KBM-7 (cell line): Measurements from ENCODE around the gene CST6.

ENCODE experiments used
- DNase-seq: peaks from one replicate; pipeline ENCODE4 v3.0.0-alpha.2; 2015
- in situ Hi-C: fragments of 300-500 bp; cut with MboI; formaldehyde crosslinking; loops from 2 replicates; pipeline ENCODE4 v1.14.3; 2020; ENCODE audit warnings: low sequenced_read_pairs, low pct_unique_long_range_greater_than_20kb, mixed read lengths

CST6 gene

DNA sequence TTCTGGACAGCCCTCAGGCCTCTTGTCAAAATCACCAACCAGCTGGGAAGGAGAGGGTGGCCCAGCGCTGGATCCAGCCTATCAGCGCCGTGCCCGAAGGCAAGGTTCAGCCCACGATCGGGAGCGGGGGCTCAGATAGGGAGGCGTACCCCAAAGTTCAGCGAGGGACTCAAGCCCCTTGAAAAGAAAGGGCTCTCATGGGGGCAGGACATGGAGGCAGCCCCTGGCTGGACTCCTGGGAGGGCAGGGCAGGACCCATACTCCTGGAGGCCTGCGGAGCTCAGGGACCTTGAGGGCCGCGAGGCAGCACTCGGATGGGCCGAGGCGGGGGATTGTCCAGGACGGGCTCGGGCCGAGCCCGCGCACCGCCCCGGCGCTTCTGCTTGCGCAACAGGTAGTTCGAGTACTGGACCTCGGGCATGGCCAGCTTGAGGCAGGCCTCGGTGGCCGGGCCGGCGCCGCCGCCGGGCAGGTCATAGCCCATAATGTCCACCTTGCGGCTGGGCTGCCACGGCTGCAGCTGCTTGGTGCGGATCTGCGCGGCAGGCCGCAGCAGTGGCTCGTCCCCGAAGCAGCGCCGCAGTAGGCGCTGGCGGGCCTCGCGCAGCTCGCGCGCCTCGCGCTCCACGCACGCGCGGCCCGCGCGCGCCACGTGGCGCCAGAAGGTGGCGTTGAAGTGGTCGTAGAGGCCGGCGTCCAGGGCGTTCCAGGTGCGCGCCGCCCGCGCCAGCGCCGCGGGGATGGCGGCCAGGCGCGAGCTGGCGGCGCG is 30.6 kb downstream of the CST6 start:
- in situ Hi-C loops = no loop called here
- DNase-seq = no peak

DNA sequence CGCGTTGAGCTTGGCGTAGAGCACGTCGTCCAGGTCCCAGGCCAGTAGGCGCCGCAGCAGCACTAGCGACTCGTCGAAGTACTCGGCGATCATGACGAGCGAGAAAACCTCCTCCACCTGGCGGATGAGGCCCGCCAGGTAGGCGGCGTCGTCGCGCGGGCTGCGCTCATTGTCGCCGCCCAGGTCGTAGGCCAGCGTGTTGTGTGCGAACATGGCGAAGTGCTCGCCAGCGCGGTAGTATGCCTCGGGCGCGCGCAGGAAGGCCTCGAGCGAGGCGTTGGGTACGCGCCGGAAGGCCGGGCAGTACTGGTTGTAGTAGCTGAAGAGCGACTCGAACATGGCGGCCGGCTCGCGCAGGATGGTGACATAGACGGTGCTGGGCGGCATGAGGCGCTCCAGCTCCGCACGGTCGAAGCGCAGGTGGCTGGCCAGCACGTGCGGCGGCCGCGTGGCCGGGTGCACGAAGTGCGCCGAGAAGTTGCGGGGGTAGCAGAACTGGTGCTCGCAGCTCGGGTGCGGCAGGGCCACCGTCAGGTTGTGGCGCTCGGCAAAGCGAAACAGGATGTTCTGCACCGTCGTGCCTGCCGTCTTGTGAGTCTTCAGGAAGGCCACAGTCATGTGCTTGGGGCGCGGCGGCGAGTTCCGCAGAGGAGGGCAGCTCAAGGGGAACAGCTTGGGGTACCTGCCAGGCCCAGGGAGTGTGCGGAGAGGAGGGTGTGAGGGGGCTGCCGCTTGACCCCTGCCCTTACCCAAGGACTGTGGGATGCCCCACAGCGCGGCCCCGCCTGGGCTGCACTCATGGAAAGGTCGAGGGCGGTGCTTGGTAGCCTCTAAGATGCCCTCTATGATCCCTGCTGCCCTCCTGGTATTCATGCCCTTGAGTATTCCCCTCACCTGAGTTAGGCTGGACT is 31.4 kb downstream of the CST6 start:
- in situ Hi-C loops = no loop called here
- DNase-seq = no peak

DNA sequence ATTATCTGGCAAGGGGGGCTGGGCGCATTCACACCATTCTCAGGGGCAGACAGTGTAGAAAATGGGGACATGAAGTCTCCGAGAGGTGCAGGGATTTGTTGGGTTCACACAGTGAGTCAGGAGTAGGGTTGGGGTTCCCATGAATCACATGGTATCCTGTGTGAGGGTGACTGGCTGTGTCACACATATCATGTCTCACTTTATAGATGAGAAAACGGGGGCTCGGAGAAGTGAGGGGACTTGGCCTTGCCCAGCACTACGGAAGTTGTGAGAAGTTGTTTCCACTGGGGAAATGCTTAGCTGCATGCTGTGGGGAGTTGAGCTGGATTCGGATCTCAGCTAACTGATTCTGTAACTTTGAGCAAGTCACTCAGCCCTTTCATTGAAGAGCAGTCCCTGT is 32.9 kb downstream of the CST6 start:
- no peak for DNase-seq
- in situ Hi-C loops = no loop called here

DNA sequence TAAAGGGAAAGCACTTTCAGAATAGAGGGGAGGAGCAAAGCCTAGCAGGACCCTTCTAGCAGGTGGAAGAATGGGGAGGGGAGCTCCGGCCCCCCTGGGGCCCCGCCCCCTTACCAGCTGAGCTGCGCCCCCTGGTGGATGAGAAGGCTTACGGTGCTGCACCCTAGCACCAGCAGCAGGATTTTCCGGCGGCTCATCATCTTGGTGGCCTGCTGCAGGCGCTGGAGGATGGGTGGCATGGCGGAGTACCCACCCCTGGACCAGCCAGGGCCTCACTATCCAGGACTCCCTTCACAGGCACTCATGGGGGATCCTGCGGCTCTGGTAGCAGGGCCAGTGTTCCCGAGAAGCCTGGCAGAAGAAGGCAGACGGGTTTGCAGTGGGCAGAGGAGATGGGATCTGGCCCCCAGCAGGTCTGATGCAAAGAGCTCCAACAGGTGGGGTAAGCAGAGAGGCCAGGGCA is 33.4 kb downstream of the CST6 start:
- DNase-seq = peak; percentile 78
- in situ Hi-C loops = no loop called here

DNA sequence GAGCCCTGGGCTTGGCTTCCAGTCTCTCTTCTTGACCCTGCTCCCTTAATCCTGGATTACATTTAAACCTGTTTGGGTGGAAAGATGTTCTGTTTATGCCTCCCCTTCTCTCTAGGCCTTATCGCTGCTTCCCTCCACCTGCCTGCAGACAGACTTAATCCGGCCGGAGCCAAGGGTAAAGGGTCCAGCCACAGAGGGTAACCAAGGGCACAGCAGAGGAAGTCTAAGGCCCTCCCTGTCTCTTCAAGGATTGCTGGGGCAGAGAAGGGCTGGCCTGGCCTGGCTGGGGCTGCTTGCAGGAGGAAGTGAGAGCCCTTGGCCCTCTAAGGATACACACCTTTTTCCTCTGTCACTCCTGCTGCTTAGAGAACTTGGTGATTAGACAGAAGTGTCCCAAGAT is 35.1 kb downstream of the CST6 start:
- in situ Hi-C loops = no loop called here
- DNase-seq = no peak

DNA sequence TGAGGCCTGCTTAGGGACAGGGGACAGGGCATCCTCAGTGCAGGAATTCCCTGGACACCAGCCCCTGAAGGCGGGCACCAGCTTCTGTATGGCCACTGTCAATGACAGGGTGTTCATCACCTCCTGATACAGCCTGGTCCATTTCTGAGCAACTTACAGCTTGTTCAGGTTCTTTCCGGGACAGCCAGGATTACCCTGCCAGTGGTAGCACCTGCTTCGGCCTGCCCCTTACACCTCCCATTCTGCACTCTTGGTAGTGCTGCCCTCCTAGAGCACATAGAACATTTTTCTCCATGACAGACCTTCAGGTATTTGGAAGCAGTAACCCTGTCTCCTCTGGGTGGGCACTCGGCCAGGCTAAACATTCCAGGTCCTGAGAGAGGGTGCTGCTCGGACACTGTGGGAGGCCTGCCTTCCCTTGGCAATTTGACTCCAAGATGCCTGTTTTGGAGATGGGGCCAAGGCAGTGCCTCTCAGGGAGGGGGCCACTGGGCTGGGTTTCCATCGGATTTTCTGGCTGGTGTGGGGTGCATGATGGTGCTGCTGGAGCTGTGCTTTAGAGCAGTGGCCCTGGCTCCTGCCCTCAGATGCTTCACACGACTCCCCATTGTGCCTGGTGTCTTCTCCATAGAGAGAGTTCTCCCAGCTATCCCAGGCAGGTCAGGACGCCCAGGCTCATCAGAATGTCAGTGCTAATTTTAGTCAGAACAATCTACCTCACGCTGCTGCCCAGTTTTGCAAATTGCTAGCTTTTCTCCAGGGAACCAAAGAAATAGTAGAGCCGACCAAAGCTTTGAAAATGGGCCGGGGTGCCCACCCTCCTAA is 35.9 kb downstream of the CST6 start:
- no peak for DNase-seq
- in situ Hi-C loops = no loop called here

DNA sequence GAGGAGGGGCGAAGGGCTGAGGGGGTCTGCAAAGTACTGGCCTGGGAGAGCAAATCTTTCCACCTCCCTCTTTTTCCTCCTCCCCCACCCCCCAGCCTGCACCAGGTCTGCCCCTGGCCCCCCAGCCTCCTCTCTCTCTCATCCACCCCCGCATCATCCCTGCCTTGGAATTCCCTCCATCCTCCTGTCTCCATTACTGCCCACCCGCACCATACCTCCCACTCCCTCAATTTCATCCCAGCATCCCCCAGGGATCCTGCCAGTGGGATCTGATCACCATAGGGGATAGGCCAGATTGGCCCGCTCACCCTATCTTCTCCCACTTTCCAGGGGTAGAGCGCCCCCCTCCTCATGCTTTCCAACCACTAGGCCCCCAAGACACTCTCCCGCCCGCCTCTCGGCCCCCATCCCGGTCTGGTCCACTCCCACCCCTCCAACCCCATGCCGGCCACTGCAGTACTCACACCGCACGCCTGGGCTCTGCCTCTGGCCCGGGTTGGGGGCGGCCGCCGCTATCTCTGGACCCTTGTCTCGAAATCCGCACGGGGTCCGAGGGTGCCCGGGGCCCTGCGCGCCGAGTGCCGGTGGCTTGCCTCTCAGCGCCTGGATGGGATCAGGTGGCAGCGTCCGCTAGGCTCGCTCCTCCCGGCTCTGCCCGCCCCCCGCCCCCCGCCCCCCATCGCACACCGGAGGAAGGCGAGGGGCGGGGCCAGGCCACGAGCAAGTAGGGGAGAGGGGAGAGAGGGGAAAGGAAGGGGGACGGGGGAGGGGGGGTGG is 36.9 kb downstream of the CST6 start, which contains the start of gene GAL3ST3:
GAL3ST3 (minus strand) TSS at position 615 of the 777 bp plus-strand sequence. CDS start 3,746 bp downstream, outside the sequence.
- DNase-seq = no peak
- in situ Hi-C loops = no loop called here

DNA sequence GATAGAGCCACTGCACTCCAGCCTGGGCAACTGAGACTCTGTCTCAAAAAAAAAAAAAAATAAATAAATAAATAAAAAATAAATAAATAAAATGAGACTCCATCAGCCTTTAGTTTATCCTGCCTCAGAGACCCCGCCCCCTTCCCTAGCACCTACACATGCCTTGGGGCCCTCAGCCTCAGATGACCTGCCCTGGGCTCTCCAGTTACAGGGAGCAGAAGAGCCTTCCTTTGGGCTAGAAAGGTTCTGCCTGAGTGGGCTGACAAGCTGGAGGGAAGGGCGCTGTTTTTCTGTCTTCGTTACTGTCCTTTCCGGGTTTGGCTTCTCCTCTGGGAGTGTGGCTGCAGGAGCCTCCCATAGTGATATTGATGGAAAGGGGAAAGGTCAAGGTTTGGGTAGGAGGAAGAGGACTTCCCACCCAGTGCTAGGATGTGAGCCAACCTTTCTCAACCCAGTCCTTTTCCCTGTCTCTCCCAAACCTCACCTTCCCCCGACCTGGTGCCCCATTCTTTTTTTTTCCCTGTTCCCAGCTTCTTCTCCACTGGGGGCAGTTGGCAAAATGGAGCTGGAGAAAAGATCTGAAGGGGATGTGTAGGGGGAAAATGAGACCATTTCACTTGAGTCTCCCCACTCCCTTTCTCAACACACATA is 38.9 kb downstream of the CST6 start:
- in situ Hi-C loops = no loop called here
- DNase-seq = no peak

DNA sequence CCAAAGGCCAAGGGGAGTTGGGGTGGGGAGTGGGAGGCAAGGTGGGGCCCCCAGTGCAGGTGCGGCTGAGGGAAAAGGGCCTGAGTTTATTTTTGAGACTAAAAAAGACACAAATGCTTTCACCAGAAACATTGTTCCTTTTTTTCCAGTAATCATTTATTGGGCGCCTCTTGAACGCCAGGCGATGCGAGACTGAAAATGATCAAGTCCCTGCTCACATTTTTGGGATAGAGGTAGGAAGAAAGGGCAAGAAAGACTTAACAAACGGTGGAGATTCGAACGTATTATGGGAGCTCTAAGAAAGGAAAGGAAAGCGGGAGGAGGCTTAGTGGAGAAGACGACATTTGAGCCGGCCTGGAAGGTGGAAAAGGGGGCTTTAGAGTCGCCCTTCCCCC is 39.6 kb downstream of the CST6 start:
- DNase-seq = no peak
- in situ Hi-C loops = no loop called here

DNA sequence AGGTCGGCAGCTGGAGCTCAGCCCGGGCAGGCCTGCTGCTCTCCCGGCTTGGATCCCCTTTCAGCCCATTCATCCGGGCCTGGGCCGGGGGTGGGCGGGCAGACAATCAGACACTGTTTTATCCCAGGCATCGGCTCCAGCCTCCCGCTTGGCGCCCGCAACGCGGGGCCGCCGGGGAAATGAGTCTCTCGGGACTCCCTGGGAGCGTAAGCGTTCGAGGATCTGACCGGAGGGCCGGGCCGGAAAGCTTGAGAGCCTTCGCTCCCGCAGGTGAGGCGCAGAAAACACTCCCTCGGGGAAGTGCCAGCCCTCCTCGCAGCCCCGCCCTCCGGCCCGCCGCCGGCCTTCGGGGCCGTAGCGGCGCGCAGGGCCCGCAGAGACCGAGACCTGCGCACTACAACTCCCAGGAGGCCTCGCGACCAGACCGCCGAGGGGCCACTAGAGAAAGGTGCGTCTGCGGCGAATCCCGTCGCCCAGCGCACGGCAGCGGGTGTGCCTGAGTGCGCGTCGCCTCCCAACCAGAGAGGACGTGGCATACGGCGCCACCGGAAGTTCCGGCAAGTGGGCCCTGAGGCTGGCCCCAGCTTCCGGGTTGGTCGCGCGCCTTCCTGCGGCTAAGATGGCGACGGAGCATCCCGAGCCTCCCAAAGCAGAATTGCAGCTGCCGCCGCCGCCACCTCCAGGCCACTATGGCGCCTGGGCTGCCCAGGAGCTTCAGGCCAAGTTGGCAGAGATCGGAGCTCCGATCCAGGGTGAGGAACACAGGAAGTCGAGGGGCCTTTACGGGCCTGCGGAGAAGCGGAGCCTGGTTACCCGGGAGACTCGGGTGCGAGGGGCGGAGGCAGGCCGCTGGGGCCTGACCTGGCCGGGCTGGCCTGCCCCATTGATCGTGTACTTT is 40.2 kb downstream of the CST6 start, which contains the start of gene SF3B2:
SF3B2 (plus strand) TSS at position 599 of the 898 bp plus-strand sequence; CDS start at position 620, 21 bp downstream.
- peak; percentile 99 for DNase-seq
- in situ Hi-C loops = no loop called here

DNA sequence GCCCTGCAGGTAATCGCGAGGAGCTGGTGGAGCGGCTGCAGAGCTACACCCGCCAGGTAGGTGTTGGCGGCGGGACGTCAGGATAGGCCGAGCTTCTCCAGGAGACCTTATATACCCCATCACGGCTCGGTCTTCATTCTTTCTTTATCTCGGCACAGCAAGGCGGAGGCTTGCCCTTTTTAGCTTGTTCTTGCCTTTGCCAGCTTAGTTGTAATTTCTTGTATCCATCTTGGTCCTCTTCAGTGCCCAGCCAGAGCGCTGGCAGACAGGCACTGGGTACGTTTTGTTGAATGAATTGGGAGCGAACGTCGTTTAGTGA is 40.8 kb downstream of the CST6 start:
- in situ Hi-C loops = no loop called here
- no peak for DNase-seq

DNA sequence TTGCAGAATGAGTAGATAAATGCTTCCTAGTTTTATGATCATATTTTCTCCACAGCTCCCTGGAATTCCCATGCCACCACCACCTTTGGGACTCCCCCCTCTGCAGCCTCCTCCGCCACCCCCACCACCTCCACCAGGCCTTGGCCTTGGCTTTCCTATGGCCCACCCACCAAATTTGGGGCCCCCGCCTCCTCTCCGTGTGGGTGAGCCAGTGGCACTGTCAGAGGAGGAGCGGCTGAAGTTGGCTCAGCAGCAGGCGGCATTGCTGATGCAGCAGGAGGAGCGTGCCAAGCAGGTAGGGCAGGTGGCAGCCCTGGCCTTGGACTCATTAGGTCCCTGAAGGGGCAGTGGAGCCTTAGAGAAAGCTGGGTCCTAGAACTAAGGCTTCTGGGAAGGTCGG is 43.2 kb downstream of the CST6 start:
- no peak for DNase-seq
- in situ Hi-C loops = no loop called here

DNA sequence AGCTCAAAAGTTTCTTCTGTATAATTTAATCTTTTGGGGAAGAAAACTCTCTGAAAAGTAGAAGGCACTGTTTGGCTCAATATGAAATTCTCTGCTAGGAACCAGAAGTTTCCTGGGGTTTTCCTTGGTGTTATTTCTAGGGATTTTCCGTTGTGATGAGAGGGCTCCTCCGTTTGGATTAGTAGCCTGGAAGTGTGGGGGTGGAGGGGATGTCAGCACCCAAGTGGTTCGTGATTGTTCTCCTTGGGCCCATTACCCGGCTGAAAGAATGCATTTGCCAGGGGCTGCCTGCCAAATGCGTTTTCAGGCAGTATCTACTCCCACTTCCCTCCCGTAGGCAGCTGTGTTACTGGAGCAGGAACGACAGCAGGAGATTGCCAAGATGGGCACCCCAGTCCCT is 44.7 kb downstream of the CST6 start:
- in situ Hi-C loops = no loop called here
- DNase-seq = no peak

DNA sequence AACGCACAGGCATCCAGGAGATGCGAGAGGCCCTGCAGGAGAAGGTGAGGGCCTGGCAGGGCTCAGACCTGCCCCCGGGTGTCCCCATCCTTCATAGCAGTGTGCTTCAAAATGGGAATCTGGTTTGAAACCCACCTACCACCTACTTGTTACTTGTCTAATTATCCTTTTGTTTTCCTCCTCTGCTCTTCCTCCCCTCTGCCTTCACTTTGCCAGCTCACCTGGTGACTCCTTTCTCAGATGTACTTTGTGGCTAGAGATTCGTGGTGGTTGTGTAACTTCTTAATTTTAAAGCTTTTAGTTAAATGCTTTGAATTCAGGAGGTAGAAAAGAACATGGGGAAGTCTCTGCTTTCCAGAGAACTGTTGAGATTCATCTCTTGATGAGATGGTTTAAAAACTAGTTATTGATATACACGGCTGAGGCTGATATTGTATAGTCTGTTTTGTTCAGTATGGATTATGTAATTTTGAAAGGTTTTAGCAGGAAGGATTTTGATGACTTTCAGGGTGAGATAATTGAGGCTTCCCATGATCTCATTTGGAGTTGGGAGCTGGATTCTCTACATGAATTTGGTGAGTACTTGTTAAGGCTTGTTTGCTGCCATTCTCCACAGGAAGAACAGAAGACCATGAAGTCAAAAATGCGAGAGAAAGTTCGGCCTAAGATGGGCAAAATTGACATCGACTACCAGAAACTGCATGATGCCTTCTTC is 48.3 kb downstream of the CST6 start:
- DNase-seq = no peak
- in situ Hi-C loops = no loop called here

DNA sequence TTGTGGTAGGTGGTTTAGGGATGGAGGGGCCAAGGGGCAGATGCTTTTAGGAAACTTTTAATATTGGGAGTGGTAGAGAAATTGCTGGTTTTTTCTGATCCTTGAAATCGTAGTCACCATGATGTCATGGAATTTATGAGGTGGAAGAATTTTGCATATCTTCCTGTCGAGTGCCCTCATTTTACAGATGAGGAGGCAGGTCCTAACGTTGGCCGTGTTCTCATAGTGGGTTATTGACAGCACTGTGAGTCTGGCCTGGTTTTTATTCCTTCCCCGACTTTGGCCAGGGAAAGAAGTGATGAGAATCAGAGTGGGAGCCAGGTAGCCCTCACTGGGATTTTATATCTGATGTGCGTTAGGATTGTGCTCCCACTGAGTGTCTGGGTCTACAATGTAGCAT is 49.5 kb downstream of the CST6 start:
- in situ Hi-C loops = no loop called here
- DNase-seq = no peak

DNA sequence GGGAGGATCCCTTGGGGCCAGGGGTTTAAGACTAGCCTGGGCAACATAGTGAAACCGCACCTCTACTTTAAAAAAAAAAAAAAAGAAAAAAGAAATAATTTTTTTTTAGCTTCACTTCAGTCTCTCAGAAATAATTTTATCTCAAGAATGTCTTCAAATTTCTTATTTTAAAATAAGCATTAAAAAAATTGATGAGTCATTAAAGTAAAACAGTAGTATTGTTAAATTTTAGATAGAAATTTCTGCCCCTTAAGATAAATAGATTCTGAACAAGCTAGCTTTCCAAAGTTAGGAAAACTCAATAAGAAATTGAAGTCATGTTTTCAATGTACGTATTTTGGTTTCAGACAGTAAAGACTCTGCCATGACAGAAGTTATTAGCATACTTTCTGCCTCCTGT is 50.6 kb downstream of the CST6 start:
- in situ Hi-C loops = no loop called here
- DNase-seq = no peak
